Activated CD8-positive, alpha-beta memory T cell treated with anti-CD3 and anti-CD28 coated beads for 24 hours (primary cell): ENCODE data around the gene MANBA.
"Not testable (repeated sequence)": the region's sequence is repeated elsewhere in the genome, so short reads cannot be mapped to it uniquely, and the experiment has no call there.

Experiments
- DNase-seq: peaks from one replicate; pipeline ENCODE4 v3.0.0-alpha.2; 2020

Gene MANBA

DNA sequence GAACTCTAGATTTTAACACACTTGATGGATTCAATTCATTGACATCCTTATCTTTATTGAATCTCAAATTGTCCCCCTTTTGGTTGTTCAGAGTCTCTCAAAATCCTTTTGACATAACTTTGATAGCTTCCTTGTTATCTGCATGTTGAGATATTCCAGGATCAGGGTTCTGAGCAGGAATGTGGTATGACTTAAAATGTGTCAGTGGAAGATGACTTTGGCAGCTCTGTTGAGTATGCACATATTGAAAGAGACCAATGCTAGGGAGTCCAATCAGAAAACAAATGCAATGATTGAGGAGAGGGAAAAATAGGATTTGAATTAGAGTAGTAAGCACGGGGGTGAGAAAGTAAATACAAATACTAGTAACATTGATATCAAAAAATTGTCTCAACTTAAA, 93.8 kb downstream of the MANBA start:
- no peak for DNase-seq

DNA sequence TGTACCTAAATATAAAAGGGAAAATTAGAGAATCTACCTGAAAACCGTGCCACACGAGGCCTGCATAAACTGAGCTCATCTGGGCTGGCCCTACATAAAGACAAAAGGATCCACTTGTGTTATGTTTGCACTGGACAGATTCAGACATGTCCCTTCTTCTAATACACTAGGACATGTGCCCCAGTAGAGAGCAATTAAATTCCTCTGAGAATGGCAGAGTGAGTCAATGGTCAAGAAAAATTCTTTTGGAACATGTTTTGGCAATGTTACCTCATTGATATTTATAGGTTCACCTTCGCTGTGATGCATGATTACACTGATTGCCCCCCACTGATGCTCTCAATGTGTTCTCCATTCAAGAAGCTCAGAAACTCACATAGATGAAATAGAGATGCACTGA, 95.2 kb downstream of the MANBA start:
- no peak for DNase-seq

DNA sequence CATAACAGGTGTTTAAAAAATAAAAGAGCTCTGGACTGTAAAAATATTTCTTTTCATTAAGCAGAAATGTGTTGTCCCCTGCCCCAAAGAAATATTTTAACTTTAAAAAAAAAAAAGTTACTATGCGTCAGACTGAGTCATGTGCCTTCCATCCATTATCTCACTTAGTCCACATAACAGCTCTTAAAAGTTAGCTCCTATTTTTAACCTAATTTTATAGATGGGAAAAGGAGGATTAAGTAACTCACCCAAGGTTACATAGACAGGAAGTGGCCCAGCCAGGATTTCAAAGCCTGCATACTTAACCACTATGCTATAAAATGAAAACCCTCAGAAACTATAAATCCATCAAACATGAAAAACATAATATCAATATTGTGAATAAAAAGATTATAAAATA, 97.7 kb downstream of the MANBA start:
- no peak for DNase-seq

DNA sequence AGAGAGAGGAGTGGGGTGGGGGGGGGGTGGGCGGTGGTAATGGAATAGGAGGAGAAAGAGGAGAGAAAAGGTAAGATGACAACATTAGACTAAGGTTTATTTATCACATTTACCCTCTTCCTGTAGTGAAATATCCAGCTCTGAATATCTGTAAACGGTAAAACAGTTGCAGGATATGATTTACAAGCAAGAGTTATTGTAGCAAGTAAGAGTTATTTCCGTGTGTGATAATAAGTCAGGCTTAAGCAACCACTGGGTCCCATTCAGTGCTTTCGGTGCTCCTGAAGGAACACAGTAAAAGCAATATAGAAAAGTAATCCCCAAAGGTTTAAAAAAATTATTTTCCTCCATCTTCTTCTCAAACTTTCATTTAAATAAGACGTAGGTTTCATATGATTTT, 103.6 kb downstream of the MANBA start:
- DNase-seq = no peak

DNA sequence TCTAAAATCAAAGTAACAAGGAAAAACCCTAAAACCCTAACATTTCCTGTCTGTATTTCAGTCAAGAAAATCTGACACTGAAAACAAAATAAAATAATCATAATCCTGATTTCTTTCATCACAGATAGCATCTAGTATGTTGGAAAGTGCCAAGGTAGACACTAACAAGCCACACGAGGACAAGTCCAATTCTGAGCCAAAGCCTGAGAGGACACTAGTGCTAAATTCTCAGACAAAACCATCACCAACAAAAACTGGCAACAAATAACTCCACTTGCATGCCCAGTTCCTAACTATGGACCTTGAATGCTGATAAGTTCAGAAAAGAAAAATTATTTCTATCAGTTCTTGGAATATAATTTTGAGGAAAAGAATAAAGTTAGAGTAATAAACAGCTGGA, 113.7 kb downstream of the MANBA start:
- no peak for DNase-seq

DNA sequence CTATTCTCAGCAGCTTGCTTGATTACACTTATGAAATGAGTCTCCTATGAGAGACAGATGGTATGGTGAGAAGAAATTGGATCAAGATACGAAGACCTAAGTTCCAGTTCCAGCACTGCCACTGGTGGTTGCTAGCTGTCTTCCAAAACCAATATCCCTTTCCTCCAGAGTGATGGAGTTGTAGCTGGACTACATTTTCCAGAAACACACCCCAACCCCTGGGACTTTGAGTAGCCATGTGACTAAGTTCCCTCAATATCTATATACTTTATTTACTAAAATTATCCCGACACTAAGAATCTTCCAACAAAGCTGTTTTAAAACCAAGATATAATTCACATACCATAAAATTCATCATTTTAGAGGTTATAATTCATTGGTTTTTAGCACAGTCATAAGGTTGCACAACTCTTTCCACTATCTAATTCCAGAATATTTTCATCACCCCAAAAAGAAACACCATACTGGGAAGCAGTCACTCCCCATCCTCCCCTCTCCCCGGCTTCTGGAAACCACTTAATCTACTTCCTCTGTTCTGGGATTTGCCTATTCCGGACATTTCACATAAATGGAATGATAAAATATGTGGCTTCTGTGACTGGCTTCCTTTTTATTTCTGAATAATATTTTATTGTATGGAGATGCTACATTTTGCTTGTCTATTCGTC, 118.0 kb downstream of the MANBA start:
- no peak for DNase-seq

DNA sequence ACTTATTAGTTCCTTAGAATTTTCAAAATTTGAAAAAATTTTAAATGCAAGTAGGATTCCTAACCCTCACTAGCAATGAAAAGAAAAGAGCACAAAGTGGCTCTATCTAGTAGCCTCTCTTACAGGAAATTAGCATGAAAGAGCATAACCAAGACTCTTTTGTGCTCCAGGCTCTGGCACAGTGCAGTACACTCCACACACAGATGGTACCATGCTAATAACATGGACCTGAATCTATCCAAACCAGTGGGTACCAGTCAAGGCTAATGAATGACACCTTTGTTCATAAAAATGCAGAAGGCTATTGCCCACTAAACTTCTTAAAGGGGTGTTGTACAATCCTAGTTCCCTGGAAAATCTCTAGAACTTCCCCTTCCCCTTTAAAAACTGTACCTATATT, 119.0 kb downstream of the MANBA start:
- DNase-seq = no peak

DNA sequence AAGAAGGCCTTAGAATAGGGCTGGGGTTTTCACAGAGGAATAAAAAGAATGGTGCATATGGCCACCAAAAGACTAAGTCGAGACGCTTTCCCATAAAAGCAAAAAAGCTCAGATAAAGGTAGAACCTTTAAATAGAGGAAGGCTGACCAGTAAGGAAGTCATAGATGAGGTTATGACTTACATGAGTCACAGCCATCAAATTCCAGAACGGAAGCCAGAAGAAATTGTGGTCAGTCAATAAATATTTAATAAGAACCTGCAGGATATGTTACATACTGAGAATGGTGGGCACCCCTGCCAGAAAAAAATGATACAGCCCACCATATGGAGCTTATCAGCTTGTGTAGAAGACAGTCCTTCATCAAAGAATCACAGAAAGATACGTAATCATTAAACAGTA, 120.1 kb downstream of the MANBA start:
- no peak for DNase-seq

DNA sequence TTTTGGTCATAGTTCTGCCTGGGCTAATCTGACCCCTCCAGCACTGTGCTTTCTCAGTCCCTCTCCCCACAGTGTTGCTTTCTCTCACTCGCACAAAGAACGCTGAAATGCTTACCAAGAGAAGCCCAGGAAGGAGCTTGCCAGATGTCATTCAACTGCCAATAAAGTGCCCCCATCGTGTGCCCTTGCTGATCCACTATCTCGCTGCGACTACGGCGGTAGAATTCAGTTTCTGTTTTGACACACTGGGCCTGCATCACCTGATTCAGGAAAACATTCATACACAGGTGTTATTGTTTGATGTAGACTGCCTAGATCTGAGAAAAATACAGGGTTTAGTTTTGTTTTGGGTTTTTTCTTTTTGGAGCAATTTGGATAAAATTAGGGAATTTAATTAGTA, 121.2 kb downstream of the MANBA start:
- no peak for DNase-seq

DNA sequence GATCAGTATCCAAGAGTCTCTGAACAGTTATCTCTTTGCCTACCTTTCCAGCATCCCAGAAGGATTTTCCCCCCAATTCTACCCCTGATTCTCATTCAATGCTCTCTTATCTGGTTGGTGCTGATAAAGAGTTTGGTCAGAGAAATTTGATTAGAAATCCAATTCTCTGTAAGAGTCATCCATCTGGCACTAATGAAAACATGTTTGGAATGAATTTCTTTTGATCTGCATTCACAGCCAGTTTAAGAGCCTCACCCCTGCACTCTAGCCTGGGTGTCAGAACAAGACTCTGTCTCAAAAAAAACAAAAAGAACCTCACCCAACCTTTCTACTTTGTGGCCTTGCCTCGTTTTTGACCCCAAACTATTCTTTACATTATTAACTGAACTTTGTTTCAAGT, 122.1 kb downstream of the MANBA start:
- DNase-seq = no peak

DNA sequence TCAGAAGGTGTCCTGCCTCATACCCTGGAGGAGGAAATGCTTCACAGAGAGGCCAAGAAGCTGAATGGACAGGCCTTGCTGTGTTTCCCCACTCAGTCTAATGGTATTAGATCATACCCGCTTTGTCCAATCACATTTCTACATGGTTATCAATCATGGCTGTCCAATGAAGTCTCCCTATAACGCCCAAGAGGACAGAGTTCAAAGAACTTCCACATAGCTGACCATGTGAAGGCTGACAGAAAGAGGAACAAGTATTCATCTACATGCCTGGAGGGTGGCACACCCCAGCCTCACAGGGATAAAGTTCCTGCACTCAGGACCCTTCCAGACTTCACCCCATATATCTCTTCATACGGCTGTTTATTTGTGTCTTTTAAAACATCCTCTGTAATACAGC, 123.4 kb downstream of the MANBA start:
- DNase-seq = no peak

DNA sequence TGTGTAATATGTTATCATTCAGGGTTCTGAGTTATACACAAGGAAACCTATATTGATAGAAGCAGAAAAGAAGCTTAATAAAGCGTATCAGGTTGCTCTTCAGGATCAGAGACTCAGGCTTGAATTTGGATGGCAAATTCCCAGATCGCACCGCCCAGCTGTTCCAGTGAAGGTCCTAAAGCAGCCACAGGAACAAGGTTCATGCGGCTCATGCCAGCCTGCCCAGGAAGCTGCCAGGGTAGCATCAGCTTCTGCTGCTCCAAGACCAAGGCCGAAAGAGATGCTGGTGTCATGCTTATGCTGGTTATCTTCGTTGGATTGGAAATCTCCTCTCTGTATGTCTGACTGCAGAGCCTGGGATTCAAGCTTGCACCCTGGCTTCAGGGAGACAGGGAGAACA, 127.7 kb downstream of the MANBA start:
- DNase-seq = no peak

DNA sequence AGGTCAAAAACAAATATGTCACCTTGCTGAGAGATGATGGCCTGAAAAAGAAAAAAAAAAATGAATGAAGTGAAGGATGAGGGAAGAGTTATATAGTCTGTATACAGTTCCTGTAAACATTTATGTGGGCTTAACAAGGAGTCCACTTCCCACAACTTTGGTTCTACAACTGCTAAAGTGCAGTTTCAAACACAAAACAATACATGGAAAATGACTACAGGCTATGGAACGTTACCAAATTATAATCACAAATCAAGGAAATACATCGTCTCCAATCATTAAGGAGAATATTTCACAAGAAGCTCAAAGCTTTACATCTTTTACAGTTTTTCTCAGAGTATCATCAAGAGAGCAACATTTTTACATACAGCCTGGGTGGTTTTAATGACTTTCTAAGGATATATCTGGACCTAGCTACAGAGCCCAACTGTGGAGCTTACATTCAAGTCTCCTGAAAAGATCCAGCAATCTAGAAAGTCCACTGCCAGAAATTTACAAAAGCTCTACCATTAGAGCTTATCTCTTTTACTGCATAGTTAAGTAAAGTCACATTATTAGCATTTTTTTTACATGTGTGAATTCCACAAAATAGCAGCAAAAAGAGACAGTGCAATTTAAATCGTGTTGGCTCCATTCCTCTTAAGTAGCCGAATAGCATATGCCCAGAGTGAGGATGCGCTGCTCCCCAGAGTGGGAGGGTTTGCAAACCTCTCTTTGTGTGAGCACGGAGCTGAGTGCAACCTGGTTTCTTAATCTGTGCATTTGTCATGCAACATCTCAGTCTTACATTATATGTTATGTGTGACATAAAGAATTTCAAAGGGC, 128.3 kb downstream of the MANBA start:
- no peak for DNase-seq

DNA sequence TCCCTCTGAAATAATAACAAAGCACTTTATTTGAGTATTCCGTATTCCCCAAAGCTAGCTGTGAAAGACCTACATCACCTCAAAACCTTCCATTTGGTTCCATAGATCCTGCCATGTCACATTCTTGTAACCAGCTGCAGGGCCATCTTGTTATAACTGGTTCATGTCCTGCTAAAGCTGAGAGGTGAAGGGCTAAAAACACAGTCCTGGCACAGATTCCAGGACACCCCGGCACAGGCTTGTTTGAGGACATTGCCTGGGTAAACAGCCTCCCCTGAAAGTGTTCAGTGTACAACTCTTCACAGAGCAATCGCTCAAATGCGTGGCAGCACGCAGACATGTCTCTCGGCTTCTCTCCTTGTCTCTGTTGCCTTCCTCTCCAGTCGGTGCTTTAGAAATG, 129.2 kb downstream of the MANBA start:
- DNase-seq = no peak

DNA sequence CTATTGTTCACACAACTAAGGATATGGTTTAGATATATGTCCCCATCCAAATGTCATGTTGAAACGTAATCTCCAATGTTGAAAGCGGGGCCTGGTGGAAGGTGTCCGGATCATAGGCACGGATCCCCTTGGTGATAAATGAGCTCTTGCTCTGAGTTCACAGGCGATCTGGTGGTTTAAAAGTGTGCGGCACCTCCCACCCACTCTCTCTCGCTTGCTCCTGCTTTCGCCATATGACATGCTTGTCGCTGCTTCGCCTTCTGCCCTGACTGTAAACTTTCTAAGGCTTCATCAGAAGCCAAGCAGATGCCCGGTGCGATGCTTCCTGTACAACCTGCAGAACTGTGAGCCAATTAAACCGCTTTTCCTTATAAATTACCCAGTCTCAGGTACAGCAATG, 131.1 kb downstream of the MANBA start:
- DNase-seq = no peak

DNA sequence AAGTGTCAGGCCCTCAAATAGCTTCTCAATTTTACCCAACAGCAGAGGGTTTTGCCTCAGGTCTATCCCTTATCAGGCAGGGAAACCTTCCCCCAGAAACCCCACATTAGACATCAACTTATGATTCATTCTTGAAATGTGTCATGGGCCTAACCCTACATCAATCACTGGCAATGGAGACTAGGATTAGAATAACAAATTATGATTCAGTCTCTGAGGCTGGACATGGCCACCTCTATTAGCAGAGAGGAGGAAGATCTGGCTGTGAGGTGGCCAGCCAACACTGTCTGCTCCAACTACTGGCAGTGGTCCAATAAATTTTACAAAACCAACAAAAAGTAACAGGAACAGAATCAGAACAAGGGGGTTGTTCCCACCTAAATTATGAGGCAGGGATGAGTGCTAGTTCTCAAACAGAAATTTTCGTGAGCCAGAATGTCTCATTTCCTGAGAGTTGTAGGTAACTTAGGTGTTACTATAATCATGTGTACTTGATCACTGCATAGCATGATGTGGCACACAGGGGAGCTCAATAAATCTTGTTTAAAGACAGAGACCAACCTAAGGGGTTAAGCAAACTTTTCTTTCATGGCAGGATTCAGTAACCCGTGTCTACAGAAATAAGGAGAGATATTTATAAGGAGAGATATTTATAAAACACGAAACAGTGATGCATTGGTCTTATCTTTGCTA, 132.8 kb downstream of the MANBA start:
- DNase-seq = peak; percentile 76

DNA sequence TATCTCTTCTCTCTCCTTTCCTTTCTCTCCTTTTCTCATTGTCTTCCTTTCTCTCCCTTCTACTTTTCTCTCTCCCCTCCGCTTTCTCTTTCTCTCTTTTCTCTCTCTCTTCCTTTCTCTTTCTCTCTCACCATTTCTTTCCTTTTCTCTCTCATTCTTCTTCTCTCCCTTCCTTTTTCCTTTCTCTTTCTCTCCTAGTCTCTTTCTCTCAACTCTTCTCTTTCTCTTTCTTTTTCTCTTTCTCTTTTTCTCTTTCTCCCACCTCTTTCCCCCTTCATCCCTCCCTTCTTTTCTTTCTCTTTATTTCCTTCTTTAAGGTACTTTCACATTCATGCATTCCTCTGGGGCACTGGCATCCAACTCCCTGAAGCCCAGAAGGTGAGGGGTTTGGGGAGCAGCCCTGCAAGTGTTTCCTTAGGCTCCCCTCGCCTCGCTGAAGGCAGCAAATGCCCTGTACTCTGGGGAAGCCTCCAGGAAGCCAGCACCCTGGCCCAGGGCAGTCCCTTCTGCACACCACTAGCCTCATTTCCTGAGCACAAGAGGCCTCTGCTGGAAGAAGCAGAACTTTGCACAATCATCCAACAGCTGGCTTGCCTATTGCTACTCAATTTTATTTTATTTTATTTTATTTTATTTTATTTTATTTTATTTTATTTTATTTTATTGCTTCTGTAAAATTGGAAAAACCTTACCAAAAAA, 135.4 kb downstream of the MANBA start:
- peak; percentile 75 for DNase-seq

DNA sequence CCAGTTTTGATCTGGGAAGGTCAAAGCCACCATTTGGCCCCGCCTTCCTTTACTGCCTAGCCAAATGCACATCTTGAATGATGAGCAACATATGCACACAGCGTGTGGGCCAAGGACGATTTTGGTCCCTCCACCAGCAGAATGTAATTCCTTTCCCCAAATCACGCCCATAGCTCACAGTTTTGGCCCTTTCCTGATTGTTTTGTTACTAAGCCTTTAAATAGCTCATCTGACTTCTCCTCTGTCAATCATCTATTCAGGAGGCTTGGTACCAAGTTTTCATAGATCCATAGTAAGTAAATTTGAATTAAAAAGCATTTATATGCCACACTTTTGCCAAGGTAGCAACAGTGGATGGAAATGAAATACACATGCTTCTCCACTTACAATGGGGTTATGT, 136.3 kb downstream of the MANBA start:
- no peak for DNase-seq

DNA sequence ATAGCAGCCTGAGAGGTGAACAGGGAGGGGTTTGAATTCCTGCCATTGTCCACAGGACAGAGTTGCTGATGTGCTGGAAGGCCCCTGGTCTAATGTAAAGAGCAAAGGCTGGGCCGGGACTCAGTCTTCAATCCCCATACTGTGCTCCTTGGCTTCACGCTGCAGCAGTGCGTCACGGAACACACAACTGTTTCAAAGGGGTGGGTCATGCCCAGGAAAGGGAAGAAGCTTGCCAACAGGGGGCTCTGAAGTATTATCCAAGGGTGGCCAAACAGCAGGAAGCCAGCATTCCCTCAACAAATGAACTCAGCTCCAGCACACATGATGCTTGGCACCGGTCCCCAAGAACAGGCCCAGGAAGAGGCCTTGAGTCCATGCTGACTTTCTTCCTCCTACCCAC, 137.1 kb downstream of the MANBA start:
- DNase-seq = no peak

DNA sequence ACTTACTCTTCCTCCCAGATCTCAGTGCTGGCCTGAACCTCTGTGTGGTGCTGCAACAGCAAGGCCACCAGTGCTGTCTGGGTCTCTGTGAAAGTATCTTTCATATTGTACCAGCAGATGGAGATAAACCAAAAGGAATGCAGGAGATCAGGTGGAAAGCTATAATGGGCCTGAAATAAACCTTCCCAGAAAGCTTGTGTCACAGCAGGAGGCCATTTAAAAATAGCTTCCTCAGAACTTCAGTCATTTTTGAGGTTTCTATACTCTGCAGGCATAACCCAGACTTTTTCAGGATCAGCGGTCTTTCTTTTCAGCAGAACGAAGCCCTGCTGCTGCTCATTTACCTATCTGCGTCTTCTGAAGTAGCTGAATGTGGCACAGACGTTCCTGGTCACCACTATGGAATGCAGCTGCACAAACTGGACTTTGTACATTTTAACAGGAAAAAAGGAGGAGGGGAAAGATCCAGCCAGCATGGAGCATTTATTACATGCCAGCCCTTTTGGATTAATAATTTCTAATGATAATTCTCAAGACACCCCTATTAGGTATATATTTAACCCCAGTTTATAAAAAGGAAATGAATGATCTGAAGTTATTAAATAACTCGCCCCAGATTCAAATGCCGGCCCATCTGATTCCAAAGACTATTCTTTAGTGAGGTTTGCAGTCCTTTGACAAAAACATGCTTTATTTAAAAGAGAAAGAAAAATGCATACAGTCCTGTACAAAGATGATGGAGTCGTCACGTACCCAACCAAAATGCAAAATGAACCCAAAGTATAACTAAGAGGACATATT, 139.9 kb downstream of the MANBA start:
- DNase-seq = no peak

DNA sequence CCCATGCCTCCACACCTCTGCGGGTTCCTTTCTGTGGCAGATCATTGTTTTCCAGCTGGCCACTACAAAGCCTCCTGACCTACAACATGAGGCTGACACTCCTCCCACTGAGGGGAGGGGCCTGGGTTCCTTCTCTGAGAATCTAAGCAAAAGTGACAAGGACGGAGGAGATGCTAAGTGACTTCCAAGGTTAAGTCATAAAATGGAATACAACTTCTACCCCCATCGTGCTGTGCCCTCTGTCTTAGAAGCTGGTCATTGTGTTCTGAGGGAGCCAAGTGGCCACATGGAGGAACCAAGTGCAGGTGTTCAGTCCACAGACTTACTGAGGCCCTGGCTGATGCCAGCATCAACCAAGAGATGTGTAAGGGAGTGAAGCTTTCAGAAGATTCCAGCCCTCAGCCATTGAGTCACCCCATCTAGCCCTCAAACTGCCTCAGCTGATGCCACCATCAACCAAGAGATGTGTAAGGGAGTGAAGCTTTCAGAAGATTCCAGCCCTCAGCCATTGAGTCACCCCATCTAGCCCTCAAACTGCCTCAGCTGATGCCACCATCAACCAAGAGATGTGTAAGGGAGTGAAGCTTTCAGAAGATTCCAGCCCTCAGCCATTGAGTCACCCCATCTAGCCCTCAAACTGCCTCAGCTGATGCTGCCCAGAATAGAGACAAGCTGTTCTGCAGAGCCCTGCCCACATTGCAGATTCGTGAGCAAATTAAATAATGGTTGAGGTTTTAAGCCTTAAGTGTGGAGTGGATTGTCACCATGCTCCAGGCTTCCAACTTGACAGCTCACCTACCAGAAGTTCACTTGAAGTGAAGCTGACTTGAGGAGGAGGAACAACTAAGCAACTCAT, 140.8 kb downstream of the MANBA start:
- not testable (repeated sequence) for DNase-seq

DNA sequence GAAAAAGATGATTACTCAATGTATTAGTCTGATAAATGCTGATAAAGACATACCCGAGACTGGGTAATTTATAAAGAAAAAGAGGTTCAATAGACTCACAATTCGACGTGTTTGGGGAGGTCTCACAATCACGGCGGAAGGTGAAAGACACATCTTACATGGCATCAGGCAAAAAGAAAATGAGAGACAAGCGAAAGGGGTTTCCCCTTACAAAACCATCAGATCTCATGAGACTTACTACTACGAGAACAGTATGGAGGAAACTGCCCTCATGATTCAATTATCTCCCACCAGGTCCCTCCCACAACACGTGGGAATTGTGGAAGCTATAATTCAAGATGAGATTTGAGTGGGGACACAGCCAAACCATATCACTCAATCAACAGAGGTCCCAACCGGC, 141.7 kb downstream of the MANBA start:
- DNase-seq = not testable (repeated sequence)
